HG03108 (cell line): ENCODE measurements around the gene SMPDL3A.
"Not testable (repeated sequence)": the region's sequence is repeated elsewhere in the genome, so short reads cannot be mapped to it uniquely, and the experiment has no call there.

Experiments used
- ATAC-seq: cut with Tn5 transposase; IDR thresholded peaks from one replicate; pipeline ENCODE4 v1.9.1; 2021; ENCODE audit warnings: moderate library complexity; ENCODE audit not compliant: unreplicated experiment

The SMPDL3A gene

GRCh38 chr6:122789182-122790027, at the start of gene SMPDL3A:
Gene SMPDL3A (plus strand): TSS chr6:122789258. CDS start chr6:122789347, 89 bp downstream.
- peak; percentile 51 for ATAC-seq

- no peak for ATAC-seq
Measured at GRCh38 chr6:122740091-122740490, 49.0 kb upstream of the SMPDL3A start.

GRCh38 chr6:122740936-122741335, 48.1 kb upstream of the SMPDL3A start:
- ATAC-seq = no peak

- ATAC-seq = not testable (repeated sequence)
Measured at GRCh38 chr6:122744247-122744646, 44.8 kb upstream of the SMPDL3A start.

- not testable (repeated sequence) for ATAC-seq
Measured at GRCh38 chr6:122744856-122745255, 44.2 kb upstream of the SMPDL3A start.

- ATAC-seq = no peak
Measured at GRCh38 chr6:122746688-122747087, 42.4 kb upstream of the SMPDL3A start.

GRCh38 chr6:122747573-122747972, 41.5 kb upstream of the SMPDL3A start:
- ATAC-seq = no peak

- ATAC-seq = not testable (repeated sequence)
Measured at GRCh38 chr6:122748945-122749344, 40.1 kb upstream of the SMPDL3A start.

GRCh38 chr6:122749451-122750050, 39.5 kb upstream of the SMPDL3A start:
- no peak for ATAC-seq

GRCh38 chr6:122751326-122751725, 37.7 kb upstream of the SMPDL3A start:
- ATAC-seq = peak; percentile 83

- ATAC-seq = no peak
Measured at GRCh38 chr6:122752459-122752858, 36.6 kb upstream of the SMPDL3A start.

GRCh38 chr6:122753000-122753687, 35.9 kb upstream of the SMPDL3A start:
- ATAC-seq = no peak

- ATAC-seq = no peak
Measured at GRCh38 chr6:122753688-122754056, 35.4 kb upstream of the SMPDL3A start.

- ATAC-seq = no peak
Measured at GRCh38 chr6:122754191-122754731, 34.8 kb upstream of the SMPDL3A start.

- no peak for ATAC-seq
Measured at GRCh38 chr6:122755901-122756300, 33.2 kb upstream of the SMPDL3A start.

- ATAC-seq = peak; percentile 72
Measured at GRCh38 chr6:122758927-122759334, 30.1 kb upstream of the SMPDL3A start.

GRCh38 chr6:122760330-122760729, 28.7 kb upstream of the SMPDL3A start:
- ATAC-seq = no peak

- no peak for ATAC-seq
Measured at GRCh38 chr6:122766256-122766655, 22.8 kb upstream of the SMPDL3A start.

- ATAC-seq = no peak
Measured at GRCh38 chr6:122770835-122771601, 18.0 kb upstream of the SMPDL3A start.

GRCh38 chr6:122772724-122773415, 16.2 kb upstream of the SMPDL3A start:
- no peak for ATAC-seq
